Body of pancreas (tissue), 4 donors: ENCODE measurements around the gene GPBP1.

Source experiments
- CTCF ChIP-seq, 7 experiments: fragments of 450-650 bp in 4 of 7; fragments of 200-600 bp in 3 of 7; sonication (generic) in 3 of 7; IDR thresholded peaks; one replicate each; pipeline ENCODE4 v1.5.1; 2016 to 2019; ENCODE audit warnings: antibody characterized with exemption in 7 of 7
- POLR2A ChIP-seq, 3 donors: fragments of 450-650 bp; IDR thresholded peaks; one replicate each; pipeline ENCODE4 v1.6.1; 2016; ENCODE audit warnings: antibody characterized with exemption in 3 of 3, mild to moderate bottlenecking in 2 of 3

GRCh38 chr5:57202811-57203210 lies 29.0 kb downstream of the GPBP1 start:
- no peak for TF ChIP-seq CTCF (IDR thresholded peaks at IDR 0.05)
- TF ChIP-seq POLR2A (IDR thresholded peaks at IDR 0.05), result no peak
